ENCODE measurements around the gene MAGEB17.

DNA sequence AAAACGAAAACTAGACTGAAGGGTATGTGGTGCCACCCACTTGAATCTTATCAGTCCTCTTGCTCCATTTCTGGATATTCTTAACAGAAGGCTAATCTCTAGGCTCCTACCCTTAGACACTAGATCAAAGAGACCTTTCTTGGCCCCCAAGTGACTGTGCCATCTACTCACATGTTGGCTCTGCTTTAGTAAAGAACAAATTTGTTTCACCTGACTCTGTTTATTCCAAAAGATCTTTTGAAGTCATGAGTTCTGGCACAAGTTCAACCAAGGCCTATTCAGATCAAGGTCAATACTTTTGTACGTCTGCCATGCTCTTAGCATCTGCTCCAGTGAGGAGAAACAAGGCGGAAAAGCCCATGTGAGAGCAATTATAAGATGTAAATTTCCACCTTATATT, 37.3 kb downstream of the MAGEB17 start:
- TF ChIP-seq POLR2AphosphoS5 (IDR thresholded peaks at IDR 0.05) (no peak), POLR2A (IDR thresholded peaks at IDR 0.05) (no peak)
- TF ChIP-seq, protein P1, sequence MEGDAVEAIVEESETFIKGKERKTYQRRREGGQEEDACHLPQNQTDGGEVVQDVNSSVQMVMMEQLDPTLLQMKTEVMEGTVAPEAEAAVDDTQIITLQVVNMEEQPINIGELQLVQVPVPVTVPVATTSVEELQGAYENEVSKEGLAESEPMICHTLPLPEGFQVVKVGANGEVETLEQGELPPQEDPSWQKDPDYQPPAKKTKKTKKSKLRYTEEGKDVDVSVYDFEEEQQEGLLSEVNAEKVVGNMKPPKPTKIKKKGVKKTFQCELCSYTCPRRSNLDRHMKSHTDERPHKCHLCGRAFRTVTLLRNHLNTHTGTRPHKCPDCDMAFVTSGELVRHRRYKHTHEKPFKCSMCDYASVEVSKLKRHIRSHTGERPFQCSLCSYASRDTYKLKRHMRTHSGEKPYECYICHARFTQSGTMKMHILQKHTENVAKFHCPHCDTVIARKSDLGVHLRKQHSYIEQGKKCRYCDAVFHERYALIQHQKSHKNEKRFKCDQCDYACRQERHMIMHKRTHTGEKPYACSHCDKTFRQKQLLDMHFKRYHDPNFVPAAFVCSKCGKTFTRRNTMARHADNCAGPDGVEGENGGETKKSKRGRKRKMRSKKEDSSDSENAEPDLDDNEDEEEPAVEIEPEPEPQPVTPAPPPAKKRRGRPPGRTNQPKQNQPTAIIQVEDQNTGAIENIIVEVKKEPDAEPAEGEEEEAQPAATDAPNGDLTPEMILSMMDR (IDR thresholded peaks at IDR 0.05): no peak

Measured in stomach (tissue), 4 donors.